GM23338 (cell line): ENCODE data around the gene RORB. TPM values are rescaled to one million over a fixed set of nuclear protein-coding genes. Genes with fewer than 3 reads are reported as not detected.

Experiments
- ATAC-seq: fragments of 200-7000 bp; cut with Tn5 transposase; 3 replicates; pipeline ENCODE4 v1.9.1; 2020
- DNase-seq: peaks from one replicate; pipeline ENCODE4 v3.0.0-alpha.2; 2015; ENCODE audit warnings: low spot score
- H2AFZ ChIP-seq: fragments of 200-600 bp; sonication (generic); 2 replicates; pipeline ENCODE4 v1.8.0; 2016; ENCODE audit warnings: antibody characterized with exemption, mild to moderate bottlenecking, moderate library complexity
- H3F3A ChIP-seq: fragments of 200-600 bp; sonication (generic); replicated peaks from 2 replicates; pipeline ENCODE4 v1.8.0; 2017; ENCODE audit warnings: antibody characterized with exemption, mixed run types, low read depth
- H3K27ac ChIP-seq: fragments of 200-600 bp; sonication (generic); 2 replicates; pipeline ENCODE4 v1.6.1; 2016; ENCODE audit warnings: low read depth
- H3K27me3 ChIP-seq: fragments of 200-600 bp; sonication (generic); 2 replicates; pipeline ENCODE4 v1.8.0; 2016; ENCODE audit warnings: mild to moderate bottlenecking, mixed run types, moderate library complexity; ENCODE audit not compliant: insufficient read depth
- H3K36me3 ChIP-seq: fragments of 200-600 bp; sonication (generic); 2 replicates; pipeline ENCODE4 v1.8.0; 2016; ENCODE audit warnings: mild to moderate bottlenecking; ENCODE audit not compliant: insufficient read depth
- H3K4me1 ChIP-seq: fragments of 200-600 bp; sonication (generic); 2 replicates; pipeline ENCODE4 v1.8.0; 2016; ENCODE audit warnings: mild to moderate bottlenecking, moderate library complexity; ENCODE audit not compliant: insufficient read depth
- H3K4me2 ChIP-seq: fragments of 200-600 bp; sonication (generic); 2 replicates; pipeline ENCODE4 v1.7.1; 2017; ENCODE audit warnings: mixed run types
- H3K4me3 ChIP-seq: fragments of 200-600 bp; sonication (generic); 2 replicates; pipeline ENCODE4 v1.6.1; 2016; ENCODE audit warnings: mixed run types
- H3K79me2 ChIP-seq: fragments of 200-600 bp; sonication (generic); replicated peaks from 2 replicates; pipeline ENCODE4 v1.8.0; 2017; ENCODE audit warnings: mild to moderate bottlenecking; ENCODE audit not compliant: insufficient read depth
- H3K9me2 ChIP-seq: fragments of 200-600 bp; sonication (generic); 2 replicates; pipeline ENCODE4 v1.8.0; 2017; ENCODE audit not compliant: insufficient read depth
- H4K20me1 ChIP-seq: fragments of 200-600 bp; sonication (generic); replicated peaks from 2 replicates; pipeline ENCODE4 v1.8.0; 2017; ENCODE audit warnings: mild to moderate bottlenecking; ENCODE audit not compliant: insufficient read depth
- H3K27ac Mint-ChIP-seq: 2 replicates; pipeline ENCODE4 v1.8.0; 2020; ENCODE audit warnings: inconsistent platforms, mild to moderate bottlenecking, moderate library complexity, mixed read lengths
- H3K27me3 Mint-ChIP-seq: 3 replicates; pipeline ENCODE4 v1.8.0; 2022; ENCODE audit warnings: low read depth, mild to moderate bottlenecking, moderate library complexity, mixed read lengths, inconsistent platforms; ENCODE audit not compliant: insufficient read depth, poor library complexity
- H3K36me3 Mint-ChIP-seq: 3 replicates; pipeline ENCODE4 v1.8.0; 2021; ENCODE audit warnings: low read depth, mild to moderate bottlenecking, inconsistent platforms, moderate library complexity, mixed read lengths
- H3K4me1 Mint-ChIP-seq: 3 replicates; pipeline ENCODE4 v1.8.0; 2020; ENCODE audit warnings: mild to moderate bottlenecking, inconsistent platforms, mixed read lengths
- H3K4me3 Mint-ChIP-seq: 3 replicates; pipeline ENCODE4 v1.8.0; 2021; ENCODE audit warnings: moderate library complexity, mild to moderate bottlenecking, inconsistent platforms, mixed read lengths
- H3K9me3 Mint-ChIP-seq: 3 replicates; pipeline ENCODE4 v1.8.0; 2020; ENCODE audit warnings: moderate library complexity, mild to moderate bottlenecking, inconsistent platforms, mixed read lengths
- CREB1 ChIP-seq: fragments of 250-450 bp; sonication (Bioruptor Pico); IDR thresholded peaks from 2 replicates; pipeline ENCODE4 v1.5.0; 2020; ENCODE audit warnings: low read depth, mild to moderate bottlenecking, moderate library complexity
- EZH2 ChIP-seq: fragments of 200-600 bp; sonication (generic); IDR thresholded peaks from one replicate; pipeline ENCODE4 v1.8.0; 2017; ENCODE audit warnings: antibody characterized with exemption, mild to moderate bottlenecking, low read depth; ENCODE audit not compliant: unreplicated experiment
- EZH2phosphoT487 ChIP-seq: fragments of 200-600 bp; sonication (generic); IDR thresholded peaks from one replicate; pipeline ENCODE4 v1.8.1; 2018; ENCODE audit warnings: antibody characterized with exemption; ENCODE audit not compliant: unreplicated experiment
- JUNB ChIP-seq: IDR thresholded peaks from one replicate; pipeline ENCODE4 v1.6.1; 2016; ENCODE audit warnings: antibody characterized with exemption; ENCODE audit not compliant: unreplicated experiment
- NANOG ChIP-seq: IDR thresholded peaks from 2 replicates; pipeline ENCODE4 v1.6.1; 2016; ENCODE audit warnings: antibody characterized with exemption, borderline replicate concordance
- POLR2AphosphoS5 ChIP-seq: IDR thresholded peaks from 2 replicates; pipeline ENCODE4 v1.6.1; 2016; ENCODE audit warnings: antibody characterized with exemption, low read depth
- STAT1 ChIP-seq: IDR thresholded peaks from one replicate; pipeline ENCODE4 v1.6.1; 2016; ENCODE audit warnings: antibody characterized with exemption; ENCODE audit not compliant: unreplicated experiment
- ZNF114 ChIP-seq: fragments of 250-450 bp; sonication (Bioruptor Pico); IDR thresholded peaks from 2 replicates; pipeline ENCODE4 v1.5.0; 2020; ENCODE audit warnings: mild to moderate bottlenecking, moderate library complexity
- ZNF331 ChIP-seq: fragments of 250-450 bp; sonication (Bioruptor Pico); IDR thresholded peaks from 2 replicates; pipeline ENCODE4 v1.5.0; 2020; ENCODE audit warnings: low read depth, mild to moderate bottlenecking, moderate library complexity
- polyA plus RNA-seq: library from polyadenylated mRNA; unstranded; fragments of >200 nt; fragmentation: Nextera tagmentation; extraction: Ambion mirVana; gene quantifications from 2 replicates; pipeline ENCODE4 v1.2.1, GENCODE V29; 2016
- total RNA-seq: library from RNA; depleted of rRNA; stranded (reverse); fragments of >200 nt; shearing (Covaris generic); gene quantifications from 2 replicates; pipeline ENCODE4 v1.2.3, GENCODE V29; 2014
- TF ChIP-seq, protein P1 (sequence below), 2 experiments: fragments of 200-600 bp in 1 of 2; sonication (generic) in 1 of 2; conservative IDR thresholded peaks; 2 replicates each; pipeline versions ENCODE4 v1.5.1 to v1.6.1; 2016 to 2017; ENCODE audit warnings: antibody characterized with exemption in 2 of 2, low read depth in 2 of 2, mild to moderate bottlenecking in 2 of 2, moderate library complexity in 1 of 2

Gene RORB
- total and polyA plus RNA-seq, 2 experiments from 2014 or later: 1.2 to 4.5 TPM

DNA sequence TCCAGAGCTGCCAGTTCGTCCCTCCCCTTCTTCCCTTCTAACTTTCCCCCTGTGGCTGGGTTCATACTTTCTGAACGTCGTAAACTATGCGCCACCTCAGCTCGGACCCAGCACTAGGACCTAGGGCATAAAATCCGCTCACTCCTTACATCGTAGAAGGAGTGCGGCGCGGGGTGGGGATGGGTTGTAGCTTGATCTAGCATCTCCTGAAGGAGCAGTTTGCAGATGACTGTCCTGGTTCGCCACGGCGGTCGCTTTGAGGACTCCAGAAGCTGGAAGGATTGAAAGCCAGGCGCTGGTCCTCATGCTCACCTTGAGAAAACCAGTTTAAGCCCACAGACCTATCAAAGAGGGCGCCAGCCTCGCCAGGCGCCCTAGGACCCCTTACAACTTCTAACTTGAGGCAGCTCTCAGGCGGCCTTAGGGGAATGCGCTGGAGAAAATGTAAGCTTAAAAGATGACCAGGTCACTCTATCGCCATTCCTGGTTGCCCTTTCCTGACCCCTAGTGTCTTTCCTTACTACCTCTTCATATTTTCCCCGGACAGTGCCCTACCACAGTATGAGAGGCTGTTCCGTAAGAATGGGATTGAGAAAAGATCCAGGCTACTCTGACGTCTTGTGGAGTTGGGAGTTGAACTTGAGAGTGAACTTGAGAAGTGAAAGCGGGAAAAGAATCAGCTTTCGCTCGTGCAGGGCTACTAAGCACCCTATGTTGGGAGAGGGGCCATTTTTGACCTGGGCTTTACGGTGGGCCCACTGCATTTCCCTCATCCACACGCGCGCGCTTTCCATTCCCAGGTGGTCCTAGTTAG, 2.8 kb downstream of the RORB start:
- Histone ChIP-seq H3K27me3 (peaks cover 57% of the 10 kb centered on the region), H3K79me2 (0 out of 2 replicates have a peak, but pooled peaks cover 6% of the 10 kb centered on the region), H3K36me3 (no peaks in the 10 kb centered on the region), H4K20me1 (no peaks in the 10 kb centered on the region), H3K4me1 (peaks cover 36% of the 10 kb centered on the region), H2AFZ (peak overlapping the region; percentile 92), H3F3A (no peaks in the 10 kb centered on the region; the same call in 1 of the 2 replicates), H3K4me3 (peak overlapping the region; percentile 79), H3K4me2 (peak overlapping the region; percentile 90), H3K27ac (no peak overlapping the region), H3K9me2 (no peaks in the 10 kb centered on the region)
- H3K4me1 Mint-ChIP-seq: peaks cover 23% of the 10 kb centered on the region
- TF ChIP-seq EZH2phosphoT487 (no peak), EZH2 (peak; percentile 23), POLR2AphosphoS5 (no peak), ZNF114 (CRISPR knock-in tag) (no peak)
- TF ChIP-seq, protein P1, sequence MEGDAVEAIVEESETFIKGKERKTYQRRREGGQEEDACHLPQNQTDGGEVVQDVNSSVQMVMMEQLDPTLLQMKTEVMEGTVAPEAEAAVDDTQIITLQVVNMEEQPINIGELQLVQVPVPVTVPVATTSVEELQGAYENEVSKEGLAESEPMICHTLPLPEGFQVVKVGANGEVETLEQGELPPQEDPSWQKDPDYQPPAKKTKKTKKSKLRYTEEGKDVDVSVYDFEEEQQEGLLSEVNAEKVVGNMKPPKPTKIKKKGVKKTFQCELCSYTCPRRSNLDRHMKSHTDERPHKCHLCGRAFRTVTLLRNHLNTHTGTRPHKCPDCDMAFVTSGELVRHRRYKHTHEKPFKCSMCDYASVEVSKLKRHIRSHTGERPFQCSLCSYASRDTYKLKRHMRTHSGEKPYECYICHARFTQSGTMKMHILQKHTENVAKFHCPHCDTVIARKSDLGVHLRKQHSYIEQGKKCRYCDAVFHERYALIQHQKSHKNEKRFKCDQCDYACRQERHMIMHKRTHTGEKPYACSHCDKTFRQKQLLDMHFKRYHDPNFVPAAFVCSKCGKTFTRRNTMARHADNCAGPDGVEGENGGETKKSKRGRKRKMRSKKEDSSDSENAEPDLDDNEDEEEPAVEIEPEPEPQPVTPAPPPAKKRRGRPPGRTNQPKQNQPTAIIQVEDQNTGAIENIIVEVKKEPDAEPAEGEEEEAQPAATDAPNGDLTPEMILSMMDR (conservative IDR thresholded peaks at IDR 0.05; ENCODE audit: low read depth in 2 of 2): peak in 1 of 2 experiments; percentile 22; a peak in 1 of 4 replicates
- H3K36me3 Mint-ChIP-seq: no peaks in the 10 kb centered on the region; the same call in 2 of the 3 replicates
- ATAC-seq (peak; percentile 3), DNase-seq (peak; percentile 51)
- H3K9me3 Mint-ChIP-seq: no peaks in the 10 kb centered on the region
- H3K27me3 Mint-ChIP-seq: peaks cover 45% of the 10 kb centered on the region
- H3K27ac Mint-ChIP-seq: no peak overlapping the region
- H3K4me3 Mint-ChIP-seq: peak overlapping the region; percentile 99

DNA sequence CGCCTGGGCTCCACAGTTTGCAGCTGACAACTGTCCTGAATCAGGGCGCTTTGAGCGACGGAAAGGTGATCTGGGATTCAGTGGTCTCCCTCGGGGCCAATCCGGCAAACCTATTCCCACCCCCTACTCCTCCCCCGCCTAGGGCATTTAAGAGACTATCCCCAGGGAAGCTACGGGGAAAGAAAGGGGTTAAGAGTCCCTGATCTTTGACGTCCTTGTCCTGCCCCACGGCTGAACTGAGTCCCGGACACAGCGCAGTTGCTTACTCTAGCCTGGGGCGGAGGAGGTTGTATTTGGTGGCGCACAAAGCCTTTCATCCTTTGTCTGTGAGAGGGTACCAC, 3.4 kb downstream of the RORB start:
- Histone ChIP-seq H4K20me1 (no peaks in the 10 kb centered on the region), H3K4me3 (peak overlapping the region; percentile 79), H3K4me2 (peak overlapping the region; percentile 90), H3K36me3 (no peaks in the 10 kb centered on the region), H3K4me1 (peaks cover 30% of the 10 kb centered on the region), H2AFZ (peak overlapping the region; percentile 92), H3F3A (no peaks in the 10 kb centered on the region; the same call in 1 of the 2 replicates), H3K9me2 (no peaks in the 10 kb centered on the region), H3K27ac (no peak overlapping the region), H3K79me2 (0 out of 2 replicates have a peak, but pooled peaks cover 6% of the 10 kb centered on the region), H3K27me3 (peaks cover 57% of the 10 kb centered on the region)
- Mint-ChIP-seq H3K27me3 (peaks cover 45% of the 10 kb centered on the region), H3K4me3 (peak overlapping the region; percentile 99), H3K36me3 (no peaks in the 10 kb centered on the region; the same call in 2 of the 3 replicates), H3K9me3 (no peaks in the 10 kb centered on the region), H3K4me1 (peaks cover 21% of the 10 kb centered on the region), H3K27ac (no peak overlapping the region)
- TF ChIP-seq JUNB: no peak
- no peak for TF ChIP-seq ZNF331 (CRISPR knock-in tag)
- no peak for TF ChIP-seq EZH2phosphoT487
- no peak for TF ChIP-seq ZNF114 (CRISPR knock-in tag)
- TF ChIP-seq POLR2AphosphoS5: no peak
- no peak for TF ChIP-seq CREB1 (CRISPR knock-in tag)
- TF ChIP-seq NANOG: no peak
- no peak for TF ChIP-seq STAT1
- ATAC-seq: peak; percentile 11
- DNase-seq: peak; percentile 68
